HG02943 (cell line): ENCODE measurements around the gene AFTPH.

Source experiments
- ATAC-seq: cut with Tn5 transposase; IDR thresholded peaks from one replicate; pipeline ENCODE4 v1.9.1; 2021; ENCODE audit warnings: mild to moderate bottlenecking, low read depth, moderate library complexity; ENCODE audit not compliant: unreplicated experiment

AFTPH gene

DNA sequence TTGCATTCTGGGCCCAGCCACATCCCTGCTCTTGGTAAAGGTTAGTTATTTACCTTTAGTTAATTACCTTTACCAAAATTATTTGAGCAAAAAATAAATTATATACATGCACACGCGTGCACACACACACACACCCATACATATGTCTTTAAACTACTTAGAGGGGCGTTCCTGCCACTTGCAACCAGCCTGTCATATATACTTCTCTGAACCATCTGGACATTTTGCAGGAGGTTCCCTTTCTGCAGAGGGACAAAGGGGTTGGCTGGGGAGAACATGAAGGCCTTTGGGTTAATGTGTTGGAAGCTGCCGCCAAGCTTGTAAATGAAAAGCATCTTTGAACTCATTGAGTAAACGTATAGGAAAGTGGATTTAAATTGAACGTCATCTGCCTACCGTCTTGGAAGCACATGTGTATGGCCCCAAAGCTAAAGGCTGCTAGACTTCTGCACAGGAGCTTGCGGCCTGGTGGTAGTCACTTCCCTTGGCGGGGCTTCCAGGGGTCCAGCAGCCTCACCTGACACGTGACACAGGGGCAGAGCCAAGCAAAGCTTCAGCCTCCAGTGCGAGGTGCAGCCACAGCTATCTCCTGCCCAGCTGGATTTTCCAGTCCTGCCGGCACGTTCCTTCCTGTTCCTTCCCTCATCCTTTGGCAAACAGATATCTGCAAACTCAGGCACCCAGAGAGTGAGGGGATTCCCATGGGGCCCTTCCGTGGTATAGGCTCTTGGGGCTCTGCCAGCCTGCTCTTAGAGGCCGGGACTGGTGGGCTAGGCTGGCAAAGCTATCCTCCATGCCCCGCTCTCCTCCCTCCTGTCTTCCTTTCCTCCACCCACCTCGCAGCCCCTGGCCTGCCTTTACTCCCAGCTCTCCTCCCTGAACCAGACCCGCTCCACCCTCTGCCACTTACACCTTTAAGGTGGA is 83.5 kb downstream of the AFTPH start:
- ATAC-seq: no peak

DNA sequence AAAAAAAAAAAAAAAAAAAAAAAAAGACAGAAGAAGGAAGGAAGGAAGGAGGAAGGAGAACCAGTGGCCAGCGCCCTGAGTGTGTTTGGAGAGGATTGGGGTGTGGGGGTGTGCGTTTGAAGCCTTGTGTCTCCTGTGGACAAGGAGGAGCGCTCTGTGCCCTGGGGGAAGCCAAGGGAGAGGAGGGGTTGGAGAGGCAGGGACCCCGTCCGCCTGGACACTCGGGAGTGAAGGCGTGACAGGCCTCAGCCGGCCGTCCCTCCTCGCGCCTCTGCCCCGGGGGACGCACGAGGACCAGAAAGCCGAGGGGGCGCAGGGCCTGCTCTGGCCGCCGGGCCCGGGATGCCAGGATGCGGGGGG is 84.7 kb downstream of the AFTPH start:
- no peak for ATAC-seq

DNA sequence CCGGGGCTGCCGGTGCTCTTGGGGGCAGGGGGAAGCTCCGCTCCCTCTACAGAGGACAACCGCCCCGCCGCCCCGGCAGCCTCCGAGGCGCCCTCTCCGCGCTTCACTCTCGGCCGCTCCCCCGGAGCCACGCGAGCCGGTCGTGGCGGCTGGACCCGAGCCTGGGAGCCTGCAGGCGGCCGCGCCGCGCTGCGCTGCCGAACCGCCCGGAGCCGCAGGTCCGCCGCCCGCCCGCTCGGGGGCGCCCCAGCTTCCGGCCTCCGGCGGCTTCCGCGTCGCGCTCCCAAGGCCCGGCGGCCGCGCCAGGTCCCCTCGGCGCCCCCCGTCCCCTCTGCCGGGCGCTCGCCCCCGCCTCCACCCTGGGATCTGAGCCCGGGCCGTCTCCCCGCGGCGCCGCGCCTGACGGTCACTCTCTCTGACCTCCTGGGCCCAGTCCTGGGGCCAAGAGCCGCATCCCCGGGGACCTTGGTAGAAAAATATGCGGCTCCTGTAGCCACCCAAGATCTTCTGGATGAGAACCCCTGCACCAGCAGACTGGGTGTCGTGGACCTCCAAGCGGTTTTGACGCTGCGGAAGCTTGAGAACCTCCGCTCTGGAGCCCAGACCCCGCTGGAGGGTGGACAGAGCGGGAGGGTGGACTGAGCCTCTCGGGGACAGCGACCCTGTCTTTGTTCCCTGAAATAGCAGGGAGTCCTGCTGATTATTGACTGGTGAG is 85.3 kb downstream of the AFTPH start:
- no peak for ATAC-seq

DNA sequence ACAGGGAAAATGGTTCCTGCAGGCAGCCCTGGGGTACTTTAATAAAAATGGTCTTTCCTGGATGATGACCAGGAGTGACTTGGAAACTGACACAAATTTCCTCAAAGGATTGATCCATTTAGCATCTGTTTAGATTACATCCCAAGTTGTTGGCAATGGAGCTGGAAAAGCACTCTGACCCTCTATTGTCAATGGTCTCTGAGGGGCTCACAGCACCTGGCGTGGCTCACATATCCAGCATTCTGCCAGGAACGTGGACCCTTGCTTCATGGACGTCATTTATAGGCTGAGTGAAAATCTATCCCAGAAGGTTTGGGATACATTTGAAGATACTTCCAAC is 85.8 kb downstream of the AFTPH start:
- ATAC-seq: no peak

DNA sequence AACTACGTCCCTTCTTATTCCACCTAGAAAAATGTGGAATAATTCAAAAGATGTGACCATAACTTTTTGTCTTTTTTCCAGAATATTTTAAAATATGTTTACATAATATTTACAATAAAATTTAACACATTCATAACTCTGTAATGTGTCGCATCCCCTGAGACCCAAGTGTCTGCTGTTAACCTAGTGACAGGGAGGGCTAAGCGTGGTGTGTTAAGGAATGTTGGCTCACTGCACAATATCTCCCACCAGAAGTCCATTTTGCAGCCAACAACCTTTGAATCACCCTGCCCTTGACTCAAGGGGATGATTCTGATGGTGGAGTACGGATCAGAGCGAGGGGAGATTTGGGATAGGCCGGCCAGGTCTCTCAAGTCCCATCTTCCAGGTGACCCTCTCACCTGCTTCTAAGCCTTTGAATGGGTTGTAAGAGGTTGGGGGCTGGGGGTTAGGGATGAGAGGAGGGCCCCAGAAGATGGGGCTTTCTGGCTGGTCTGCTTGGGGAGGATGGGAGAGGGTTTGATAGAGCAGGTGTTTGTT is 86.3 kb downstream of the AFTPH start:
- no peak for ATAC-seq

DNA sequence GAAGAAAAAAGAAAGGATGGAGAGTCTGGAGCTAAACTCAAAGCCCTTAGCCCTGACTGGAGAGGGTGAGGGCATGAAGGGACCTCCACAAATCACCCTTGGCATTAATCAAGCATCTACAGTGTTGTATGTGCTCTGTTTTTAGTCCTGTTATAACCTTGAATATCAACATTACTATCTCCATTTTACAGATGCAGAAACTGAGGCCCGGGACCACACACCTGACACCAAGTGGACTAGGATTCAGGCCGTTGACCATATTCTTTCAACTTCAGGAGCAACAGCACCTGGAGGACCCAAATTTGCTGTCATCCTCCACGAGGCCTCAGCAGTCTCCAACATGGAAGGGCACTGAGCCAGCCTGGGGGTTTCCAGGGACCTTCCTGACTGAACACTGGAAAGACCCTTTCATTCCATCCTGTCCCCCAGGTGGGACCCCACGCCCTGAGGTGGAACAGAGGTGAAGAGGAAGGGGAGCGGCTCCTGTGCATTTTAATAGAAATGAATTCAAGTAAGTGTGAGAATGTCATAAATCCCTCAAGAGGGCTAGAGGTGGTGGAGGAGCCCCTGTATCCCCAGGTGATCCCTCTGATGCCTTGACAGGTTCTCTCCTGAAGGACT is 88.6 kb downstream of the AFTPH start:
- ATAC-seq: no peak

DNA sequence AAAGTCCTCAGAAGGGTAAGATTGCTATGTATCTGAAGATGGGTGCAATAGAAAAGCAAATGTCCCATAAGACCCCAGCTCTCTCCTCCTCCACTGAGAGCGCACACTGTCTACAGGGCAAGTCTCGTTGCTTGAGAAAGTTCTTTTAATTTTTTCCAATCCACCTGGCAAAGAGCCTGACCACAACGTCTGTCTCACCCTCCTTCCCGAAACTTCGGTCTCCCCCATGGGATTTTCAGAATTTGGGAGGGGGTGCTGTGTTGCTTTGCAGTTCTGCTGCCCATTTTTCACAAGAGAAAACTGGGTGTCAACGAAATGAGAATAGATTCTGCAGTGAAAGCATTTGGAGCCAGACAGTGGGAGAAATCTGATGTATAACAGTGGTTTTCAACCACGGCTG is 89.1 kb downstream of the AFTPH start:
- ATAC-seq: no peak

DNA sequence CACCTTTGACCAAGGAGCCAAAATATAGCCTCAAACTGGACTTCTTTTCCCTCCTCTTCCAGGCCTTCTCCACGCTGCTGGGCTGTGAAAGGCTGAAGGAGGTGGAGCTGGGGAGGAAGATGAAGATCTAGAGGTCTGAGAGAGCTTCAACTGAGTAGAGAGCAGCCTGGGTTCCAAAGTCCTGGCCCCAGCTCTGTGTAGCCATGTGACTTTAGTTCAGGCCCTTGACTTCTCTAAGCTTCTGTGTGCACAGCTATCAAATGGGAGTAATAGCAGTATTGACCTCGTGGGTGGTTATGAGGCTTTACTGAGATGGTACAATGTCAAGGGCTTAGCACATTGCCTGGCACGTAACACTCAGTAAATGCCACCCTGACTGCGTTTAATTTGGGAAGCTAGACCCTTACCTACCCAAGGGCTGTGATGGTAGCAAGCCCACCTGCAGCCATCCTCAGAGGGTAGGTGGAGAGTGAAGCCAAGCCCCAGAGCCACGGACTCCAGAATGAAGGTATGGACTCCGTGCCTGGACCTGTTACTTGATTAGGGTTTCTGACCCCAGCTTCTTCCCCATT is 91.2 kb downstream of the AFTPH start:
- ATAC-seq: no peak

DNA sequence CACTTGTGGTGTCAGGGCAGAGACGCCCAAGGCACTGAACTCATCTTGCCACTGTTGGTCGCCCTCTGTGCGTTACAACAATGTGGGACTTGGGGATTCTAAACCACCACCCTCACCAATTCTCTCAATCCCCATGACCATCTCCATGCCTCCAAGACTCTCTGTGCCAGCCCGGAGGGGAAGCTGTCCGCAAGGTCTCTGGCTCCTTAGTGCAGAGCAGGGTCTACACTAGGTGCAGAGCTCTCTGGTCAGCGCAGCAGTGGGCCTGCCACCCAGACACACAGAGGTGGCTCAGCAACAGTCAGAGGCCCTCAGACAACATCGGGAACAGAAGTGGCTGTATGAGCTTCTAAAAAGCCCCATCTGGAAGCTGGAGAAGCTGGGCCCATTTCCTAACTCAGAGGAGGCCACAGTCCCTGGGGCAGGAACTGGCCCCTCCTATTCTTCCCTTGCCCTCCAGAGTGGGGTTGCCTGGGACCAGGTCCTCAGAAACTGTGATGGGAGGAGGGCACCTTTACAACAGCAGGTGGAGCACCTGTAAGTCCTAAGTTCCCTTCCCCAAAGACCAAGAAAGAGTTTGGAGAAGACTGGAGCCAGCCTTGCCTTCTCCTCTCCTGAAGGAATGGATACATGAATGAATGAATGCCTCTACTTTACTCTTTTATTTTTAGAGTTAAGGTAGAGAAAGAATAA is 91.9 kb downstream of the AFTPH start:
- ATAC-seq: no peak

DNA sequence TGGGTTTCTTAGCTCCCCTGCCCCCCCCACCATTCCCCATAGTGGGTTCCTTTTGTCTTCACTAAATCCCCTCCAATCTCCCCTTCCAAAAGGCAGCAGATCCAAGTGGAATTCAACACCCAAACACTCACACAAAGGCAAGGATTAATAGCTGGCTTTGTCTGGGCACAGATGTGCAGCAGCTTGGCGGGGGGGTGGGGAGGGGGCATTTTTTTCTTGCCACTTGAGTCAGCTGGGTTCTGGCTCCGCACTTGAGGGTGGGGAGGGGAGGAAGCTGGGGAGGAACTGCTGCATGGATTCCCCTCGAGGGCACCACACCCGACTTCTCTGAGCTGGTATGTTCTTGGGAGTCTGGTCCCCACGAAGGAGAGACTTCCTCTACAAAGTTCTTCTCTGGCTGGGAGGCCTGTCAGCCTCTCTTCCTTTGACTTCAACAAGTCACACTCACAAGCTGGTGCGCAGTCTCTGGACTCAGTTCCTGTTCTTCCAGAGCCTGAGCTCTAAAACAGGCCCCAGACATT is 93.6 kb downstream of the AFTPH start:
- no peak for ATAC-seq

DNA sequence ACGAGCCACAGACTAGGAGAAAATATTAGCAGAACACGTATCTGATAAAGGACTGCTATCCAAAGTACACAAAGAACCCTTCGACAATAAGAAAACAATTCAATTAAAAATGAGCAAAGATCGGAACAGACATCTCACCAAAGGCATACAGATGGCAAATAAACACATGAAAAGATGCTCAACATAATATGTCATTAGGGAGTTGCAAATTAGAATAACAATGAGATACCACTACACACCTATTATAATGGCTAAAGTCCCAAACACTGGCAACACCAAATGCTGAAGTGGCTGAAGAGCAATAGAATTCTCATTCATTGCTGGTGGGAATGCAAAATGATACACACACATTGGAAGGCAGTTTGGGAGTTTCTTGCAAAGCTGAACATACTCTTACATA is 96.5 kb downstream of the AFTPH start:
- no peak for ATAC-seq

DNA sequence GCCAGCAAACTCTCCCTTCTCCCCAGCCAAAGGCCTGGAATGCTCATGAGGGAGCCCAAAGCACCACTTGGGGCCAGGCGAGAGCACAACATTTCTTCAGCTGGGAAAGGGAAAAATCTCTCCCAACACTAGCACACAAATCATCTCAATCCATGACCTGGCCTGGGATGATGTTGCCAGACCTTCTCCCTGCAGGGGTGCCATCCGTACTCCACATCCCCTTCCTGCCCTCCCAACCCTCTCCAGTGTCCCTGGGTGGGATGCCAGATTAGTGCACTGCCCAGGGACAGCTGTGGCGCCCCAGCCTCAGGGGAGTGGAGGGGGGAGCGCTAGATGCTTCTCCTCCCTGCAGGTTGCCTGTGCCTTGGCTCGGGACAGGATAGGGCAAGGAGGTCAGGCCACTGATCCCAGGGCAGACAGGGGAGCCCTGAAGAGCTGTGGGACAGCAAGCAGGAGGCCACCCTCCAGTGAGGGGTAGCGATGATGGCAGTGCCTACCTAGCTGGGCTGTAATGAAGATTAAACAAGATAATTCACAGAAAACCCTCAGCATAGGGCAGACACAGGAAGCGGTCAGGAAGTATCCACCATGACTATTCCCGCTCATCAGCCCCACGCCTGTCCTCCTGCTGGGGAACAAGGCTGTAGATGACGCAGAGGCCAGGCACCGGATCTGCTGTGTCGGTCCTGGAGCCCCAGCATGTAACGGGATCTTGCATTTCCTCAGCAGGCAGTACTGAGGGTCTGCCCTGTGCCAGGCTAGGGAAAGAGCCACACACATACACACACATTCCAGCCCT is 98.5 kb downstream of the AFTPH start:
- ATAC-seq: no peak

DNA sequence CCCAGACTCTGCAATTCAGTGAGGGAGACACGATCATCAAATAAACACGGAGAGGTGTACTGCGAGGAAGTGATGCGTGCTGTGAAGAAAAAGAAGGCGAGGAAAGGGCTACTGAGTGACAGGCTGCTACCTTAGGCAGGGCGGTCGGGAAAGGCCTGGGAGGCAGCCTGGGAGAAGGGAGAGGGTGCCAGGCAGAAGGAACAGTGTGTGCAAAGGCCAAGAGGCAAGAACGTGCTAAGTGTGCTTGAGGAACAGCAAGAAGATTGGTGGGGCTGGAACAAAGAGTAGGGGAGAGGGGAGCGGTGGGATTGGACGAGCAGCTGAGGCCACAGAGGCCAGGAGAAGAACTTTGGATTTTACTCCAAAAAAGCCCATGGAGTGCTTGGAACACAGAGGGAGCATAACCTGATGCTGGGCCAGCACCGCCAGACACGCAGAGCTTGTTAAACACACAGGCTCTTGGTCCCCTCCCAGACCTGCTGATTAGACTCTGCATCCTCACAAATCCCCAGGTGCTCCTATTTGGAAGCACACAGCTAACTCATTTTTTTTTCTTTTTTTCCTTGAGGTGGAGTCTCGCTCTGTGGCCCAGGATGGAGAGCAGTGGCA is 99.2 kb downstream of the AFTPH start:
- no peak for ATAC-seq

DNA sequence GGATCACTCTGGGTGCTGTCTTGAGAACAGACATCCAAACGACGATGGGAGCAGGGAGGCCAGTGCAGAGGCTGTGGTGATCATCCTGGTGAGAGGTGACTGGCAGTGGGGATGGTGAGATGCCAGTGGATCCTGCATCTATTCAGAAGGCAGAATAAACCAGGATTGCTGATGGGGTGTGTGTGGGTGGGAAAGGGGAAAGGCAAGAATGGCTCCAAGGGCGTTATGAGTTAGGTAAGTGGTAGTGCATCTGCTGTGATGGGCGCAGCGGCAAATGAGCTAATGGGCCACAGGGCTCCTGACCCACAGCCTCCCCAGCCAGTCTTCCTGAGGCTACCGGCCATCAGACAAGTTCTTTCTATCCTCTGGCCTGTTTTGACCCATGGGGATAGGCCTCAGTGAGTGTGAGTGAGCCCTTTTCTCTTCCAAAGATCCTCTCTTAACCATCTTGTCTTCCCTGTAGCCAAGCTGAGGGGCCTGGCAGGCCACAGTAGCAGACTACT is 100.0 kb downstream of the AFTPH start:
- ATAC-seq: no peak

DNA sequence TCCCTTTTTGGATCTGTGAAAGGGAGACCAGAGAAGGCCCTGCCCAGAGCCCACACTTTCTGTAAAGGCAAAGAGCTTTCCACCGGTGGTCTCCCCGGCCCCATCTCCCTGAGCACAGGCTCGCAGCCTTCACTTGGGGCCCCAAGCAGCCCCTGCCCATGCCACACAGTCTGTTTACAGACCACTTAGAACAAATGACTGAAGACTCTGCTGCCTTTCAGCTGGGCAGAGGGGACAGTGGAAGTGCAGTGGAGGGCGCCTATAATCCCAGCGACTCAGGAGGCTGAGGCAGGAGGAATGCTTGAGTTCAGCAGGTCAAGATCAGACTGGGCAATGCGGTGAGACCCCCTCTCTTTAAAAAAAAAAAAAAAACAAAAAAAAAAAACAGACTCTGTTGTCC is 100.7 kb downstream of the AFTPH start:
- ATAC-seq: no peak

DNA sequence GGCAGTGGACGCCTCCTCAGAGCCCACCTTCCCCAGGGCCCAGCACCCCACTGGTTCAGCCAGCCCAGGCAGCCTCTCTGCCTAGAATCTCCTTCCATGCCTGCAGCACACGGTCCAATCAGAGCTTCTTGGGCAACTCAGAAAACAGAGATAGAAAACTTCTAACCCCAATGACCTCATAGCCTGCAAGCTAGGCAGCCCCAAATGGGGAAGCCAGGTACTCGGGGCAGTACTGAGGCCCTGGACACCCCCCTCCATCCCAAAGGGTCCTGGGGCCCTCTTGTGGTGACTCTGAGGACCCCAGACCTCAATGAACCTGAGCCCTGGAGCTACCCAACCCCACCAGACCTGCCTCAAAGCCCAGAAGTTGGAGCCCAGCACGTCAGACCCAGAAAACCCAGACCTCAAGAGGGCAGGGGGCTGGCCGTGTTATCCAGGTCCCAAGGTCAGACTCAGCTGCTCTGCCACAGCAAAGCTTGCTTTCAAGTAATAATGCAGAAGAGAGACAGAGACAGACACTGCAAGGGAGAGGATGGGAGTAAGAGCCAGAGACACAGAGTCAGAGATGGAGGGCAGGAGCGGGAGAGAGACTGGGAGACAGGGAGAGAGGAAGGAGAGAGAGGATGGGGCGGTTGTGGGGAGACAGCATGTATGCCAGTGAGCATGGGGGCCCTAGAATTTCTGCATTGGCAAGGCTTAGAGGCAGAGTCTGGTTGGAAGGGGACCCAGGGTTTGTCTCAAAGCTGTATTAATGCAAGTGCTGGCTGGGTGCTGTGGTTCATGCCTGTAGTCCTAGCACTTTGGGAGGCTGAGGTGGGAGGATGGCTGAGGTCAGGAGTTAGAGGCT is 101.4 kb downstream of the AFTPH start:
- ATAC-seq: no peak

DNA sequence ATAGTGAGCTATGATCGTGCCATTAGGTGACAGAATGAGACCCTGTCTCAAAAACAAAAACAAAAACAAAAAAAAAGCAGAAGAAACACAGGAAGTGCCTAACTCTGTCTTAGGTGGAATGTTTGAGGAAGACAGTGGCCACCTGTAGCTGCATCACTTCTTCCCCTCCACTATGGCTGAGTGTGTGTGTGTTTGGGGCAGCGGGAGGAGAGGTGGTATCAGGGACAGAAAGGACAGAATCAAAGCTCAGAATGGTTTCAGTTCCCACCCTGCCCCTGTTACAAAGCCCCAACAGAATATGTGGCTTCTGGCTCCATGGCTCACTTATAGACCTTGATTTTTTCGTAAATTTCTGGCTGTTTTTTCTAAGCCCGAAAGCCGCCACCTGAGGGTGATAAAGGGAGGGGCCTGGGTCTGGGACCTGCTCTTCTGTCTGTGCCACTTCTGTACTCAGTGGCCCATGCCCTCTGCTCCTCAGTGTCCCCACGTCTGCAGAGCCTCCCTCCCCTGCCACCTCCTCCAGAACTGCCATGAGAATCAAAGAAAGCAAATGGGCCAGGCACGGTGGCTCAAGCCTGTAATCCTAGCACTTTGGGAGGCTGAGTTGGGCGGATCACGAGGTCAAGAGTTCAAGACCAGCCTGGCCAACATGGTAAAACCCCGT is 102.2 kb downstream of the AFTPH start:
- no peak for ATAC-seq
